ENCODE data around the gene FUT7. TPM values are rescaled to one million over a fixed set of nuclear protein-coding genes. Genes with fewer than 3 reads are reported as not detected.

Gene FUT7
- total and polyA plus RNA-seq, 2 of the 8 experiments (the other 6 are each of a cell fraction or from before 2014, with no cell fraction given) = not detected

DNA sequence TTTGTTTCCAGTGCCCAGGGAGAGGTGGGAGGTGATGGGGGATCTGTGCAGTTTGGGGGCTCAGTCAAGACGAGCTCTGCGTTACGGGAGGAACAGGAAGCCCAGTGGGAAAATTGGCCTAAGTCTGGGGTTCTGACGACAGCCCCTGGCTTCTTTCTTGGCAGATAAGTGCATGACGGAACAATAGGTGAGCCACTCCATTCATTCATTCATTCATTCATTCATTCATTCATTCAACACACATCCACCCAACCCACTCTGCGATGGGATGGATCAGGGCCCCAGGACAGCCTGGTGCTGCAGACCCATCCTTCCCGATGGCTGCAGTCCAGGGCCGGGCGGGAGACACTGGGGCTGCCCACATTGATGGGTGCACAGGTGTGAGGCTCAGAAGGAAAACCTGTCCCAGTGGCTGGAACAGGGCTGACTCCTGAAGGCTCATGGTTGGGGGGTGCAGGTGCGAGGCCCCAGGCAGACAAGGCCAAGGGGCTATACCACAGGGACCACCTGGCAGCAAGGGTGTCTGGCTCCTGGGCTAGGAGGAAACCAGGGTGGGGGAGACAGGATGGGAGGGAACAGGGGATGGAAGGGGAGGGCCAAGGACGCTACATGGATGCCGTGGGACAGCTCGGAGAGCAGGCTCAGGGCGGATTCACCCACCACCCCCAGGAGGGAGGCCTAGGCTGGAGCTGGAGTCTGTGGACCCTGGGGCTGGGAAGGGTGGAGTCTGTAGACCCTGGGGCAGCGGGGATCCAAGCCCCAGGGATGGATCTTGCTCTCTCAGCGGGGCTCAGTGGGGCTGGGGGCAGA is 51.0 kb downstream of the FUT7 start (continued):
- TF ChIP-seq, protein P1, sequence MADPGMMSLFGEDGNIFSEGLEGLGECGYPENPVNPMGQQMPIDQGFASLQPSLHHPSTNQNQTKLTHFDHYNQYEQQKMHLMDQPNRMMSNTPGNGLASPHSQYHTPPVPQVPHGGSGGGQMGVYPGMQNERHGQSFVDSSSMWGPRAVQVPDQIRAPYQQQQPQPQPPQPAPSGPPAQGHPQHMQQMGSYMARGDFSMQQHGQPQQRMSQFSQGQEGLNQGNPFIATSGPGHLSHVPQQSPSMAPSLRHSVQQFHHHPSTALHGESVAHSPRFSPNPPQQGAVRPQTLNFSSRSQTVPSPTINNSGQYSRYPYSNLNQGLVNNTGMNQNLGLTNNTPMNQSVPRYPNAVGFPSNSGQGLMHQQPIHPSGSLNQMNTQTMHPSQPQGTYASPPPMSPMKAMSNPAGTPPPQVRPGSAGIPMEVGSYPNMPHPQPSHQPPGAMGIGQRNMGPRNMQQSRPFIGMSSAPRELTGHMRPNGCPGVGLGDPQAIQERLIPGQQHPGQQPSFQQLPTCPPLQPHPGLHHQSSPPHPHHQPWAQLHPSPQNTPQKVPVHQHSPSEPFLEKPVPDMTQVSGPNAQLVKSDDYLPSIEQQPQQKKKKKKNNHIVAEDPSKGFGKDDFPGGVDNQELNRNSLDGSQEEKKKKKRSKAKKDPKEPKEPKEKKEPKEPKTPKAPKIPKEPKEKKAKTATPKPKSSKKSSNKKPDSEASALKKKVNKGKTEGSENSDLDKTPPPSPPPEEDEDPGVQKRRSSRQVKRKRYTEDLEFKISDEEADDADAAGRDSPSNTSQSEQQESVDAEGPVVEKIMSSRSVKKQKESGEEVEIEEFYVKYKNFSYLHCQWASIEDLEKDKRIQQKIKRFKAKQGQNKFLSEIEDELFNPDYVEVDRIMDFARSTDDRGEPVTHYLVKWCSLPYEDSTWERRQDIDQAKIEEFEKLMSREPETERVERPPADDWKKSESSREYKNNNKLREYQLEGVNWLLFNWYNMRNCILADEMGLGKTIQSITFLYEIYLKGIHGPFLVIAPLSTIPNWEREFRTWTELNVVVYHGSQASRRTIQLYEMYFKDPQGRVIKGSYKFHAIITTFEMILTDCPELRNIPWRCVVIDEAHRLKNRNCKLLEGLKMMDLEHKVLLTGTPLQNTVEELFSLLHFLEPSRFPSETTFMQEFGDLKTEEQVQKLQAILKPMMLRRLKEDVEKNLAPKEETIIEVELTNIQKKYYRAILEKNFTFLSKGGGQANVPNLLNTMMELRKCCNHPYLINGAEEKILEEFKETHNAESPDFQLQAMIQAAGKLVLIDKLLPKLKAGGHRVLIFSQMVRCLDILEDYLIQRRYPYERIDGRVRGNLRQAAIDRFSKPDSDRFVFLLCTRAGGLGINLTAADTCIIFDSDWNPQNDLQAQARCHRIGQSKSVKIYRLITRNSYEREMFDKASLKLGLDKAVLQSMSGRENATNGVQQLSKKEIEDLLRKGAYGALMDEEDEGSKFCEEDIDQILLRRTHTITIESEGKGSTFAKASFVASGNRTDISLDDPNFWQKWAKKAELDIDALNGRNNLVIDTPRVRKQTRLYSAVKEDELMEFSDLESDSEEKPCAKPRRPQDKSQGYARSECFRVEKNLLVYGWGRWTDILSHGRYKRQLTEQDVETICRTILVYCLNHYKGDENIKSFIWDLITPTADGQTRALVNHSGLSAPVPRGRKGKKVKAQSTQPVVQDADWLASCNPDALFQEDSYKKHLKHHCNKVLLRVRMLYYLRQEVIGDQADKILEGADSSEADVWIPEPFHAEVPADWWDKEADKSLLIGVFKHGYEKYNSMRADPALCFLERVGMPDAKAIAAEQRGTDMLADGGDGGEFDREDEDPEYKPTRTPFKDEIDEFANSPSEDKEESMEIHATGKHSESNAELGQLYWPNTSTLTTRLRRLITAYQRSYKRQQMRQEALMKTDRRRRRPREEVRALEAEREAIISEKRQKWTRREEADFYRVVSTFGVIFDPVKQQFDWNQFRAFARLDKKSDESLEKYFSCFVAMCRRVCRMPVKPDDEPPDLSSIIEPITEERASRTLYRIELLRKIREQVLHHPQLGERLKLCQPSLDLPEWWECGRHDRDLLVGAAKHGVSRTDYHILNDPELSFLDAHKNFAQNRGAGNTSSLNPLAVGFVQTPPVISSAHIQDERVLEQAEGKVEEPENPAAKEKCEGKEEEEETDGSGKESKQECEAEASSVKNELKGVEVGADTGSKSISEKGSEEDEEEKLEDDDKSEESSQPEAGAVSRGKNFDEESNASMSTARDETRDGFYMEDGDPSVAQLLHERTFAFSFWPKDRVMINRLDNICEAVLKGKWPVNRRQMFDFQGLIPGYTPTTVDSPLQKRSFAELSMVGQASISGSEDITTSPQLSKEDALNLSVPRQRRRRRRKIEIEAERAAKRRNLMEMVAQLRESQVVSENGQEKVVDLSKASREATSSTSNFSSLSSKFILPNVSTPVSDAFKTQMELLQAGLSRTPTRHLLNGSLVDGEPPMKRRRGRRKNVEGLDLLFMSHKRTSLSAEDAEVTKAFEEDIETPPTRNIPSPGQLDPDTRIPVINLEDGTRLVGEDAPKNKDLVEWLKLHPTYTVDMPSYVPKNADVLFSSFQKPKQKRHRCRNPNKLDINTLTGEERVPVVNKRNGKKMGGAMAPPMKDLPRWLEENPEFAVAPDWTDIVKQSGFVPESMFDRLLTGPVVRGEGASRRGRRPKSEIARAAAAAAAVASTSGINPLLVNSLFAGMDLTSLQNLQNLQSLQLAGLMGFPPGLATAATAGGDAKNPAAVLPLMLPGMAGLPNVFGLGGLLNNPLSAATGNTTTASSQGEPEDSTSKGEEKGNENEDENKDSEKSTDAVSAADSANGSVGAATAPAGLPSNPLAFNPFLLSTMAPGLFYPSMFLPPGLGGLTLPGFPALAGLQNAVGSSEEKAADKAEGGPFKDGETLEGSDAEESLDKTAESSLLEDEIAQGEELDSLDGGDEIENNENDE (IDR thresholded peaks at IDR 0.05; ENCODE audit: insufficient replicate concordance, low read length) = no peak
- TF ChIP-seq CREB1 (IDR thresholded peaks at IDR 0.05) = no peak
- TF ChIP-seq, protein P2, sequence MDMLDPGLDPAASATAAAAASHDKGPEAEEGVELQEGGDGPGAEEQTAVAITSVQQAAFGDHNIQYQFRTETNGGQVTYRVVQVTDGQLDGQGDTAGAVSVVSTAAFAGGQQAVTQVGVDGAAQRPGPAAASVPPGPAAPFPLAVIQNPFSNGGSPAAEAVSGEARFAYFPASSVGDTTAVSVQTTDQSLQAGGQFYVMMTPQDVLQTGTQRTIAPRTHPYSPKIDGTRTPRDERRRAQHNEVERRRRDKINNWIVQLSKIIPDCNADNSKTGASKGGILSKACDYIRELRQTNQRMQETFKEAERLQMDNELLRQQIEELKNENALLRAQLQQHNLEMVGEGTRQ (IDR thresholded peaks at IDR 0.05; ENCODE audit: low read length) = no peak
